WTC11 (cell line): Measurements from ENCODE around the gene DNAH1.

ENCODE experiments used
- AFF4 ChIP-seq: sonication (generic); formaldehyde crosslinking; IDR thresholded peaks from 2 replicates; pipeline ENCODE4 v1.8.1; 2023; ENCODE audit warnings: mild to moderate bottlenecking, missing genetic modification reagents, borderline replicate concordance
- ATF1 ChIP-seq: sonication (generic); formaldehyde crosslinking; IDR thresholded peaks from 2 replicates; pipeline ENCODE4 v1.8.1; 2023; ENCODE audit warnings: mild to moderate bottlenecking, moderate library complexity, missing genetic modification reagents
- CTCF ChIP-seq: fragments of 200-600 bp; IDR thresholded peaks from 2 replicates; pipeline ENCODE4 v1.8.0; 2022; ENCODE audit warnings: antibody characterized with exemption
- NR2C2 ChIP-seq: sonication (generic); formaldehyde crosslinking; IDR thresholded peaks from 2 replicates; pipeline ENCODE4 v1.8.0; 2022; ENCODE audit warnings: mild to moderate bottlenecking, missing genetic modification reagents
- NR3C1 ChIP-seq: sonication (generic); formaldehyde crosslinking; conservative IDR thresholded peaks from 2 replicates; pipeline ENCODE4 v1.8.1; 2023; ENCODE audit warnings: low read depth, mild to moderate bottlenecking, missing genetic modification reagents
- TCF7 ChIP-seq: sonication (generic); formaldehyde crosslinking; IDR thresholded peaks from 2 replicates; pipeline ENCODE4 v1.8.0; 2022; ENCODE audit warnings: mild to moderate bottlenecking, low read depth, missing genetic modification reagents, moderate library complexity
- TEAD4 ChIP-seq: sonication (generic); formaldehyde crosslinking; IDR thresholded peaks from 2 replicates; pipeline ENCODE4 v1.8.0; 2022; ENCODE audit warnings: mild to moderate bottlenecking, missing genetic modification reagents
- ZNF263 ChIP-seq: sonication (generic); formaldehyde crosslinking; IDR thresholded peaks from 2 replicates; pipeline ENCODE4 v1.8.1; 2022; ENCODE audit warnings: low read depth, mild to moderate bottlenecking, moderate library complexity, missing genetic modification reagents
- ZNF423 ChIP-seq: fragments of 250-450 bp; sonication (Bioruptor Pico); IDR thresholded peaks from 2 replicates; pipeline ENCODE4 v2.1.2; 2022; ENCODE audit warnings: mild to moderate bottlenecking, moderate library complexity
- TF ChIP-seq, protein P1 (sequence below): sonication (generic); formaldehyde crosslinking; IDR thresholded peaks from 2 replicates; pipeline ENCODE4 v1.8.0; 2023; ENCODE audit warnings: mild to moderate bottlenecking, missing genetic modification reagents
- TF ChIP-seq, protein P2 (sequence below): sonication (generic); formaldehyde crosslinking; IDR thresholded peaks from 2 replicates; pipeline ENCODE4 v1.8.0; 2022; ENCODE audit warnings: mild to moderate bottlenecking, missing genetic modification reagents
- TF ChIP-seq, protein P3 (sequence below): fragments of 250-450 bp; sonication (Bioruptor Pico); IDR thresholded peaks from 2 replicates; pipeline ENCODE4 v2.1.2; 2022; ENCODE audit warnings: mild to moderate bottlenecking, moderate library complexity

- TF ChIP-seq NR2C2 (CRISPR knock-in tag) (no peak), ZNF263 (CRISPR knock-in tag) (no peak), CTCF (no peak), TCF7 (CRISPR knock-in tag) (no peak), AFF4 (CRISPR knock-in tag) (no peak), ZNF423 (CRISPR knock-in tag) (no peak), TEAD4 (CRISPR knock-in tag) (no peak), ATF1 (no peak), NR3C1 (CRISPR knock-in tag) (no peak)
- TF ChIP-seq, protein P1, sequence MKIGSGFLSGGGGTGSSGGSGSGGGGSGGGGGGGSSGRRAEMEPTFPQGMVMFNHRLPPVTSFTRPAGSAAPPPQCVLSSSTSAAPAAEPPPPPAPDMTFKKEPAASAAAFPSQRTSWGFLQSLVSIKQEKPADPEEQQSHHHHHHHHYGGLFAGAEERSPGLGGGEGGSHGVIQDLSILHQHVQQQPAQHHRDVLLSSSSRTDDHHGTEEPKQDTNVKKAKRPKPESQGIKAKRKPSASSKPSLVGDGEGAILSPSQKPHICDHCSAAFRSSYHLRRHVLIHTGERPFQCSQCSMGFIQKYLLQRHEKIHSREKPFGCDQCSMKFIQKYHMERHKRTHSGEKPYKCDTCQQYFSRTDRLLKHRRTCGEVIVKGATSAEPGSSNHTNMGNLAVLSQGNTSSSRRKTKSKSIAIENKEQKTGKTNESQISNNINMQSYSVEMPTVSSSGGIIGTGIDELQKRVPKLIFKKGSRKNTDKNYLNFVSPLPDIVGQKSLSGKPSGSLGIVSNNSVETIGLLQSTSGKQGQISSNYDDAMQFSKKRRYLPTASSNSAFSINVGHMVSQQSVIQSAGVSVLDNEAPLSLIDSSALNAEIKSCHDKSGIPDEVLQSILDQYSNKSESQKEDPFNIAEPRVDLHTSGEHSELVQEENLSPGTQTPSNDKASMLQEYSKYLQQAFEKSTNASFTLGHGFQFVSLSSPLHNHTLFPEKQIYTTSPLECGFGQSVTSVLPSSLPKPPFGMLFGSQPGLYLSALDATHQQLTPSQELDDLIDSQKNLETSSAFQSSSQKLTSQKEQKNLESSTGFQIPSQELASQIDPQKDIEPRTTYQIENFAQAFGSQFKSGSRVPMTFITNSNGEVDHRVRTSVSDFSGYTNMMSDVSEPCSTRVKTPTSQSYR (CRISPR knock-in tag), result no peak
- TF ChIP-seq, protein P2, sequence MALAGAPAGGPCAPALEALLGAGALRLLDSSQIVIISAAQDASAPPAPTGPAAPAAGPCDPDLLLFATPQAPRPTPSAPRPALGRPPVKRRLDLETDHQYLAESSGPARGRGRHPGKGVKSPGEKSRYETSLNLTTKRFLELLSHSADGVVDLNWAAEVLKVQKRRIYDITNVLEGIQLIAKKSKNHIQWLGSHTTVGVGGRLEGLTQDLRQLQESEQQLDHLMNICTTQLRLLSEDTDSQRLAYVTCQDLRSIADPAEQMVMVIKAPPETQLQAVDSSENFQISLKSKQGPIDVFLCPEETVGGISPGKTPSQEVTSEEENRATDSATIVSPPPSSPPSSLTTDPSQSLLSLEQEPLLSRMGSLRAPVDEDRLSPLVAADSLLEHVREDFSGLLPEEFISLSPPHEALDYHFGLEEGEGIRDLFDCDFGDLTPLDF, result no peak
- TF ChIP-seq, protein P3, sequence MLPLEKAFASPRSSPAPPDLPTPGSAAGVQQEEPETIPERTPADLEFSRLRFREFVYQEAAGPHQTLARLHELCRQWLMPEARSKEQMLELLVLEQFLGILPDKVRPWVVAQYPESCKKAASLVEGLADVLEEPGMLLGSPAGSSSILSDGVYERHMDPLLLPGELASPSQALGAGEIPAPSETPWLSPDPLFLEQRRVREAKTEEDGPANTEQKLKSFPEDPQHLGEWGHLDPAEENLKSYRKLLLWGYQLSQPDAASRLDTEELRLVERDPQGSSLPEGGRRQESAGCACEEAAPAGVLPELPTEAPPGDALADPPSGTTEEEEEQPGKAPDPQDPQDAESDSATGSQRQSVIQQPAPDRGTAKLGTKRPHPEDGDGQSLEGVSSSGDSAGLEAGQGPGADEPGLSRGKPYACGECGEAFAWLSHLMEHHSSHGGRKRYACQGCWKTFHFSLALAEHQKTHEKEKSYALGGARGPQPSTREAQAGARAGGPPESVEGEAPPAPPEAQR (CRISPR knock-in tag), result no peak
Observed at GRCh38 chr3:52423173-52423572, 107.1 kb downstream of the DNAH1 start.
